GM21619 (cell line): Measurements from ENCODE around the gene METAP1D.
"Not testable (repeated sequence)": the region's sequence is repeated elsewhere in the genome, so short reads cannot be mapped to it uniquely, and the experiment has no call there.

ENCODE experiments used
- ATAC-seq: cut with Tn5 transposase; IDR thresholded peaks from one replicate; pipeline ENCODE4 v1.9.1; 2021; ENCODE audit not compliant: unreplicated experiment

Gene METAP1D

DNA sequence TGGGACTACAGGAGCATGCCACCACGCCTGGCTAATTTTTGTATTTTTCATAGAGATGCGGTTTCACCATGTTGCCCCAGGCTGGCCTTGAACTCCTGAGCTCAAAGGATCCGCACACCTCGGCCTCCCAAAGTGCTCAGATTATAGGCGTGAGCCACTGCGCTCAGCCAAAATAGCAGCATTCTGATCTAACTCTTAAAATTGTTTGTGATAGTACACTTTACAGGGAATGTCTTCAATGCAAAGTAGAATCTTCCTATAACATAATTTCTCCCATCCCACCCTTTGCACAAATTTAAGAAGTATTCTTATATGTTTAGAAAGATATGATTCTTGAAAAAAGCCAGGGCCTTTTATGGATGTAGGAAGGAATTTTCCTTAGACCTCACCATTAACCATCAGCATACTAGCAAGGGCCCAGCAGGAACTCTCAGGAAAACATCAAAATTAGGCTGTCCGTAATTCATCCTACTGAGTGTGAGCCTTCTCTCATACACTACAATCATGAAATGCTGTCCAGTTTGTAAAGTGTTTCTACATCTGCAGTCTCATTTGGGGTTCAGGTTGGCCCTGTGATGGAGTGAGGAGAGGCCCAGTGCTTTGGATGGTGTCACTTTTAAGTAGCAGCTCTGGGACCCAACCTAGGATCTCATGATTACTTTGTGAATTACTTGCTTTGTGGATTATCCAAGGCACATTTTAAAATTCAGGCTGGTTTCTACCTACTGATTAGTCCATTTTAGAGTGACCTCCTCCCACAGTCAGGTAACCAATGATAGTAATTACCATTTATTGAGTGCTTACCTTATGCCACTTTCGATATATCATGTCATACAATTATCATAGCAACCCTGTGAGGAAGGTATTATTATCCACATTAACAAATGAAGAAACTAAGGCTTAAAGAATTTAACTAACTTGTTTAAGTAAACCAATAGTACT is 48.1 kb downstream of the METAP1D start:
- ATAC-seq = no peak

DNA sequence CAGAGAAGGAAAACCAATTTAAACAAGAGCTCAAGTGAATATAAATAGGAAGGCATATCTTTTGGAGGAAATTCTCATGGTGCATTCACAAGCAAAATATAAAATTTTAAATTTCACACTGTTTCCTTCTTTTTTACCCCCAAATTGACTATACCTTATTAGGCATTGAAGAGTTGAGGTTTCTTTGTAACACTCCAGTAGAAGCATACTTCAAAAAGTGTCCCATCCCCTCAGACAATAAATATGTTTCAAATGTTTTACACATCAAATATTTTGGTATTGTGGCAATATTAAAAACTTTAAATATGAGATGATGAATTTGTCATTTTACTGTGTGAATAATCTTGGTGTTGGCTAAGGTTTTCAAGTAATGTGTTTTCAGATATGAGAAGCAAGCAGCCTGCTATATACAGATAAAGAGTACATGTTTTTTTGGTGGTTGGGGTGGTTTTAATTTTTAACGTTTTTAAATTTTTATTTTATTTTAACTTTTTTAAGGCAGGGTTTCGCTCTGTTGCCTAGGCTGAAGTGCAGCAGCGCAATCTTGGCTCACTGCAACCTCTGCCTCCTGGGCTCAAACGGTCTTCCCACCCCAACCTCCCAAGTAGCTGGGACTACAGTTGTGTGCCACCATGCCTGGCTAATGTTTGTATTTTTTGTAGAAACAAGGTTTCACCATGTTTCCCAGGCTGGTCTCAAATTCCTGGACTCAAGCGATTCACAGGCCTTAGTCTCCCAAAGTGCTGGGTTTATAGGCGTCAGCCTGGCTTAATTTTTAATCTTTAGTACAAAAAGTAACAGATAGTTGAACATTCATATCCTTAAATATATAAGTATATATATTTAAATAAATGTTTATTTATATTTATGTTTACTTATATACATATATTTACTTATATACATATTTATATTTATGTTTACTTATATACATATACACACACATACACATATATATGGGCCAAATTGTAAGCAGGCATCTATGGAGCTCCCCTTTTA is 49.1 kb downstream of the METAP1D start:
- ATAC-seq = no peak

DNA sequence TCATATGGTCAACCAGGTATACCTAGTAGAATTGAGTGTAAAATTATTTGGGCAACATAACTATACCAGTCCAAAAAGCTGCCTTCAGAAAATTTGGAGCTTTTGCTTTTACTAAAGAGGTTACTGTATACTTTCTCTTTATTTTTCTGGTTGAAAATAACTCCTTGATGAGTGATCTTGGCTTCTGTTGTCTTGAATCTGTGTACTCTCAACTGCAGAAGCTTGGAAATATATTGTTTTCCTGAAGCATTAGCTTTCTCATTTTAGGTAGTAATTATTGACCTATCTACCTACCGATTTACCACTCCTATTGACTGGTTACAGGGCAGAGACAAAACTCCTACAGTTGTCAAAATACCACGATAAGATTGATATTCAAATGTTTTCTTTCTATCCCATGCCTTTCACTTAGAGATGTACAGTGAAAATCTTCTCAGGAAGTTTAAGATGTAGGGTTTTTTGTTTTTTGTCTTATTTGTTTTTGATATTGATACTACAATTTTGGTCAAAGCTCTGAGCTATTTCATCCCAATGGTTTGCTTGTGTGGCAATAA is 49.9 kb downstream of the METAP1D start:
- ATAC-seq = no peak

DNA sequence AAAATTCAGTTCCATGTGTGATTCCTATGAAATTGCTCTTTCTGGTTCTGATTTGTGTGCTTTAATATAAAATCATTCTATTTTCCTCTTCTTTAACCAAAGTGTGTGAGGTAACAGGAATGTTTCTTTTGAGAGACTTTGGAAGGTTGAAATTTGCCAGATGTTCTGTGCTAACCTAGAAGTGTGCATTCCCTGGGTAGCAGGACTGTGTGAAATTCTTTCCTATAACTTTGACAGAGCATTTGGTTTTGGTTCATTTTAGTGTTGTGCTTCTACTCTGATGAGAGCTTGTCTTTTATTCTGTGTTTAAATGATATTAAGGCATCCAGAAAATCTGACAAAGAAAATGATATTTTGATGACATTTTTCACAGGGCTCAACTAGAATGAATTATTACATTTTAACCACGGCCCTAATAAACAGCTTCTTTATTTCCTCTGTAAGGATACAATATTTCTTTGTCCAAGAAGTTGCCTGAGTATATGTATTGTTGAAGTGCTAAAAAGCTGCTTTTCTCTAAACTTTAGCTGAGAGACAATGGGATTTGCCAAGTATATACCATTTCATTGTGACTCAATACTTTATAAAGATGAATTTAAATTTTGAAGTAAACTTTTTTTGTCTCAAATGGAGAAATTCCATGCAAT is 50.8 kb downstream of the METAP1D start:
- ATAC-seq = no peak

DNA sequence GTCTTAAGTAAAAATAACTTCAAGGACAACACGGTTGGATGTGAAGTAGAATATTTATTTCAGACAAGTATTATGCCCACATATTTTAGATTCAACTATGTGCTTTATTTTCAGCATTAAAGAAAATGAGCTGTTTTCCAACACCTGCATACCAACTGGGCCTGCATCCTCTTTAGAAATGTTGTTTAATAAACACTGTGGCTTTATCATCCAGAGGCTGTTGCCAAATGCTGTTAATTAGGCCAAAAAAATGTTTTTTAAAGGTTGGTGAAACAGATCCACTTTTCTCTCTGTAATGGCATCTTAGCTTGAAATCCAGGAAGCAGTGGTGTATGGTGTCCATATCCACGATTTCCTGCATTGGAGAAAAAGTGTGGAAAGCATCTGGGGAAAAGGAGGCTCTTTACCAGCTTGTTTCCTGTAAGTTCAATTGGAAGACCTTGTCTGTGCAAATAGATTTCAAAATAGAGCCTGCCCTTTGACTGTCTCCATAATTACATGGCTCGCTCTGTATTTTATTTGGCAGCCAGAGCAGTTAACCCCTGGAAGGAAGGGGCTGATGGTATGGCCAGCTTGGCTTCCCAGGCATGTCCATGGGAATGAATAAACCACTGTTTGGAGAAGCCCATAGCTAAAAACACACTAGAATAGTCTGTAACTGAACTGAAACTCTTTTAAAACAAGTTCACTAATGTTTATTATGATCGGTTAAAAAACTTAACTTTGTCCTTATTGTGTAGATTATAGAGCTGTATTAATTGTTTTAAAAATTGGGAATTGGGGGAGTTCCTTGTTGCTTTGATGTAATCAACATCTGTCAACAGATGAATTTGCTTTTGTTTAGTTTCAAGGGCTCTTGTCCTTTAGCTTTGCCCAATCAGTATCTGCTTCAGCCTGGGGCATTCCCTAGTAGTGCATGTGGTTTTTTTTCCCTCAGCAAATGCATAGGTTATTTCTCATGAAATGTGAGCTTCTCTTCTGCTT is 52.5 kb downstream of the METAP1D start:
- ATAC-seq = no peak

DNA sequence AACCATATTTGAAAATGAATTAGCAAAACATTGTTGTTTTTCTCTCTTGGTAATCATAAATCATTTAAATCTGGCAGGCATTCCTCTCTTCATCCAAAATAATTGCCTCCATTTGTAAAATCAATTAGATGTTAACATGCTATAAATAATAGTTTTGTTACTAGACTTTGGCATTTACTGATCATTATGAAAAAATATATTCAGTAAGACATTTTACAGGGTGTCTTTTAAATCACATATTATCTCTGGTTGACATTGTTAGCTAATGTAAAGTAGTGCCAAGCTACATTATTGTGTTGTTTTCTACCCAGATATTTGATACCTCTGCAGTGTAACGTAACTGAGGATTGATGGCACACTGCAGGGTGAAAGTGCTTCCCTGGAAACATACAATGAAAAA is 53.7 kb downstream of the METAP1D start:
- ATAC-seq = no peak

DNA sequence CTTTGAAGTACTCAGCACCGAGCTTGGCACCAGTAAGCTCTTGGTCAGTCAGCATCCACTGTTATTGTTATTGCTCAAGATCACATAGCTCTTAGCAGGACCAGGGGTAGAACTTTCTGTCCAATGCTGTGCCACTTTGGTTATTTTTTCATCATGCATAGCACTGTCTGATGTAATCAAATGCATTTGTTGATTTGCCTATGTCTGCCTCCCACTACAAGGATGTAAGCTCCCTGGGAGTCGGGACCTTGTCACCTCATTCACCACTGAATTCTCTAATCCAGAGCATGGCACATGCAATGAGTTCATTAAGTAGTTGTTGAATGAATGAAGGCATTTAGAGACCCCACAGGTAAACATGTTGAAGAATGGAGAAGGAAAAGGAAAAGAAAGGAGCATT is 56.5 kb downstream of the METAP1D start:
- no peak for ATAC-seq

DNA sequence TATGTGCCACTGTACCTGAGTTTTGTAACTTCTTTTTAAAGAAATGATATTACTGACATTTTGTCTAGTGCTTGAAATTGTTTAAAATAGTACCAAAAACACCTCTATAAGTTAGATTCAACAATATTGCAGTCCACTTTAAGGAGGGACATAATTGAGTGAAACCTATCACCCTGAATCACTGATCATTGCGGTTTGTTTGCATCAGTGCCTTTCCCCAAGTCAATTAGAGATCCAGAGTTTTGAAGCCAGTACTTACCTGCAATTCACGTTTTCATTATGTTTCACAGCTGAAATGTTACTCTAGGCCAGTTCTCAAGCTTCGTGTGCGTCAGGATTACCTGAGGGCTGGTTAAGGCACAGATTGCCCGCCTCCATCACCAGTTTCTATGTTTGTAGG is 58.9 kb downstream of the METAP1D start:
- no peak for ATAC-seq

DNA sequence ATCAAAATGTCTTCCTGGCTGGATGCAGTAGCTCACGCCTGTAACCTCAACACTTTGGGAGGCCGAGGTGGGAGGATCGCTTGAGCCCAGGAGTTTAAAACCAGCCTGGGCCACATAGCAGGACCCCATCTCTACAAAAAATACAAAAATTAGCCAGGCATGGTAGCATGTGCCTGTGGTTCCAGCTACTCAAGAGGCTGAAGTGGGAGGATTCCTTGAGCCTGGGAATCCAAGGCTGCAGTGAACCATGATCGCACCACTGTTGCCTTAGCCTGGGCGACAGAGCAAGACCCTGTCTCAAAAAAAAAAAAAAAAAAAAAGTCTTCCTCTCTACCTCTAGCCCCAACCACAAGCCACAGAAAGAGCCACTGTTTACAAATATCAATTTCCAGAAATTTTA is 60.4 kb downstream of the METAP1D start:
- ATAC-seq = not testable (repeated sequence)

DNA sequence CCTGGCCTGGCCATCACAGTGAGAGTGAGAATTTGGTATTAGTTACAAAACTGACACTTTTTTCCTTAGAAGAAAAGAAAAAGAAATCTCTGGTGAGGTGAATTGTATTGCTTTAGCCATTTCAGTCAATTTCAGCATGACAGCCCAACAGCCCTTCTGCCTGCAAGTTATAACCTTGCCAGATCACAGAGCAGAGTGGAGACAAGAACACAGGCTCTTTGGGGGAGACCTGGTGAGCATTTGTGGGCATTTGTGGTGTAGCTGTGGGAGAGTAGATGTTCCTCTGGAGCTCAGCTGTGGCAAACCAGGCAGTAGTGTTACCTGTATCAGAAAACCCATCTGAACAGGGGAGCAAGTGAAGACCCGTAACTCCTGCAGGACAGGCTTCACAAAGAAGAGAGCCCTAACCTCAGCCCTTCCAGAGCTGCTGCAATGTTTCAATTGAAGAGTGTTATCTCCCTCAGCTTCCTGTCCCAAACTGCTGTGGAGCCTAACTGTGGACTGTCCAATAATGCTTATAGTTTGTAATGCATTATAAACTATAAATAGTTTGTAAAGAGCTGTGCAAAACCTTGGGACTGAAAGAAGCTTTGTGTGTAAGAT is 62.8 kb downstream of the METAP1D start:
- no peak for ATAC-seq

DNA sequence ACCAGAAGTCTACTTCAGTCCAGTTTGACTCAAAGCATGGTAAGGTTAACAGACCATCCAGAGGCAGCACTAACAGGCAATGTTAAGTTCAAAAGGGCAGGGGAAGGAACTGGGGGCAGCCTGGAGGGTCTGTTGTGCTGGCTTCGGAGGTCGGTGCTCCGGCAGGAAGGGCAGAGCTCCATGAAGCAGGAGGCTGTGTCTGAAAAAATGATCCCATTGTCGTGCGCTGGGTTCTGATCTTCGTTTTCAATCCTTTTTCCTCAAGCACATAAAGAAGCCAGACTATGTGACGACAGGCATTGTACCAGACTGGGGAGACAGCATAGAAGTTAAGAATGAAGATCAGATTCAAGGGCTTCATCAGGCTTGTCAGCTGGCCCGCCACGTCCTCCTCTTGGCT is 63.7 kb downstream of the METAP1D start:
- no peak for ATAC-seq

DNA sequence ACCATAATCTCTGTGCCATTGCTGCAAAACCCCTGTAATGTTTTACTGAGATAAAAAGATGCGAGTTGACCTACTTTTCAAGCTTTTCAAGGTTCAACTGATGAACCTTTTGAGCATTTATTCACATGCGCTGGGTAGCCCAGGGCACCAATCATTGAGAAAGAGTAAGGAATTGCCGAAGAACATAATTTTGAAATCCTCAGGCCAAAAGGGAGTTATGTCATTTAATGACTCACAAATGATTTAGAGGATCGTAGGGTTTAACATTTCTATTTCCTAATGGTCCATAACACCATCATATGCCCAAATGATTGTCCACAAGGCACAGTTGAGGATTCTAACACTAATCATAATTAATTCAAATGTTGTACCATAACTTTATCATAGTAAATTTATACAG is 65.4 kb downstream of the METAP1D start:
- no peak for ATAC-seq

DNA sequence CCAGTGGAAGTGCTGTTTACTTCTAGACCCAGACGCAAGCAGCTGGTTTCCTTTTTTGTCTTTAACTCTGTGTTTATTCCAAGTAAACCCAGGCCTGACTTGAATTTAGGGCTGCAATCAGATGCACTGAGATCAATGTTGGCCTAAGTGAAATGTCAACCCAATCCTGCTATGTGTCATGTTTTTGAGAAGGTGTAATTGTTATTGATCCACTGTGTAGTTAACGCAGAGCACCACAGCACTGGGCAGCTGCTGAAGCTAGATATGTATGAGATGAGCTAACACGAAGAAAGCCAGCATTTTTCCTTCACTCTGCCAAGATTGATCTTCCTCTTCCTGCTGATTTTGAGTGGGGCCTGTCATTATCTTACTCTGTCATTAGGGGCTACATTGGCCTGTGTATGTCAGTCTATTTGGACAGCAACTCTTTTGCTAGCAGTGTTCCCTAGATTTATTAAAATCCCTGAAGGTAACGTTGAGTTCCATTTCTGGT is 66.7 kb downstream of the METAP1D start:
- no peak for ATAC-seq

DNA sequence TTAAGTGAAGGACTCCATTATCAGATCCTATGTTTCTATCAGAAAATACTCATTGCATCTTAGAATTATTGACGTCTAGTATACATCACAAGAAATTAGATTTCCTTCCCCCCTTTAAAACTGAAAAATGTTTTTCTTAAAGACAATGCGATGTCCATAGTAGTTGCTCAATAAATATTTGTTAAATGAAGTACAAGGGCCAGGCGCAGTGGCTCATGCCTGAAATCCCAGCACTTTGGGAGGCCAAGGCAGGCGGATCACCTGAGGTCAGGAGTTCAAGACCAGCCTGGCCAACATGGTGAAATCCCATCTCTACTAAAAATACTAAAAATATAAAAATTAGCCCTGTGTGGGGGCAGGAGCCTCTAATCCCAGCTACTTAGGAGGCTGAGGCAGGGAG is 68.2 kb downstream of the METAP1D start:
- not testable (repeated sequence) for ATAC-seq

DNA sequence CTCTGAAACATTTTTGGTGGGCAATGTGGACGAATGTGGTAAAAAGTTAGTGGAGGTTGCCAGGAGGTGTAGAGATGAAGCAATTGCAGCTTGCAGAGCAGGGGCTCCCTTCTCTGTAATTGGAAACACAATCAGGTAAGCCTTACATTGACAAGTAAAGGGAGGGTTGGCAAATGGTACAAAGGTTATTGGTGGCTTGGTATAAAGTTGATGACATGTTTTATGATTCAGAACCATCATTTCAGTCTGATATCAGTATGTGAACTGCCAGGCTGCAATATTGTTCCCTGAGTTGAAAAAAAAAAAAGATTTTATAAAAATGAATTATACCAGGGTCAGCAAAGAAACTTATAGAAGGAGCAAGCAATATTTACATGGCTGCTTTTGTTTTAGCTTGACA is 71.2 kb downstream of the METAP1D start:
- ATAC-seq = no peak

DNA sequence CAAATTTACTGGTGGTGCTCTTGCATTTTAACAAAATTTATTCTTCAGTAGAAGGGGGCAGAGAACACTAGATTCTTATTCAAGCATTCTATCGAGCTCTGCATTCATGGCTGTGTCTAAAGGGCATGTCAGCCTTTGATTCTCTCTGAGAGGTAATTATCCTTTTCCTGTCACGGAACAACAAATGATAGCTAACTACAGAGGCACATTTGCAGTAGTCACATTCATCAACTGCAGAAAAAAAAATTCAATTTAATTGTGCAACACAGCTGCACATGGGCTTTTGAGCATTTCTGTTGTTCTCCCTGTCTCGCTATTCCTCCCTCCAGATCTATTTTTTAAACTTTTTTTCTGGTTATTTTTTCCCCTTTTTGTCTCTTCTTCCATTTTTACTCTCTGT is 72.5 kb downstream of the METAP1D start:
- ATAC-seq = no peak

DNA sequence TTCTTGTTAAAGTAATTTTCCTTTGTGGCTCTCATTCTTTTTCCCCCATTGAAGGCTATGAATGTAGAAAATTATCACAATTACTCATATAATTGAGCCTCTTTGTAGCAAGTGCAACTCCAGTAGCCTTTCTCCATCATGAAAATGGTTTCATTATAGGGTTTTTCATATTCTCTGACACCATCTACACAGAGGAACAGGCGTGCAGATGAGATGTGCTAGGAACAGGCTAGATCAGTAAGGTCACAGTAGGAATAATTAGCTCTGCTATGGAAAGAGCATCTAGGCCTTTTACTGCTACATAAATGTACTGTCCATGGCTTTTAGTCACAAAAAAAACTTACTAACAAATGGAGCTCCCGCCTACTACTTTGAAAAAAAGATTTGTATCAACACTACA is 73.0 kb downstream of the METAP1D start:
- ATAC-seq = no peak

DNA sequence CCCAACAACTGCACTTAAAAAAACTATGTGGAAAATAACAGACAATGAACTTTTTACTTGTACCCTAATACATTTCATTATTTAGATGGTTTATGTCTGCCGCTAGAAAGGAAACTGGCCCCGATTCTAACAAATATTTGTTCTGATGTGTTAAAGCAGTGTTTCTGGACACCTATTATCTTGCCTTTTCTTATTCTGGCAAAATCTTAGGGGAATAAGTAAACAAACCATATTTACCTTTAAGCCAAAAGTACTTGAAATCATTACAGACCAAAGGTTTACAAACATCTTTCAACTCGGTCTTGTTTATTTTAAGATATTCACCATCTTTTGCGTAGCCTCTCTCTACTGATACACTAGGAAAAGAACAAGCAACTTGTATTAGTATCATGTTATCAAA is 73.8 kb downstream of the METAP1D start:
- ATAC-seq = no peak

DNA sequence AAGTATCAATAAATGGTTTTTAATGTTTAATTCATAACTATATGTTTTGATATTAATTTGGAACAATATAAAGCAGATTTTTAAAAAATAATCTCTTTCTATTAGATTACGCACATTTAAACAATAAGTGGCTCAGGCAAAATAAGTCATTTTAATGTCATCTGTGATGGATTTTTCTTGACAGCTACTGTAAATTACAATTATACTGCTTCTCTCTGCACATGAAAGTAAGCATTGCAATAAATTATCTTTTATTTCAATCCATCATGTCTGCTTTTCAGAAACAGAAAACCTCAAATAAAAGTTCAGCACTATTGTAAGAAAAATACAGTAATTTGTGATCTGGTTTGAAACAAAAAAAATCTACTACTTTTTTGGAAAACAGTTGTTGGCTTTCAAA is 74.5 kb downstream of the METAP1D start:
- no peak for ATAC-seq
